Spleen (tissue), 7 donors: ENCODE measurements around the gene RGR.

Experiments
- CTCF ChIP-seq, 11 experiments: fragments of 200-600 bp in 7 of 11; fragments of 450-650 bp in 4 of 11; sonication (generic) in 4 of 11; IDR thresholded peaks in 8 of 11; conservative IDR thresholded peaks in 3 of 11; 1 replicate in 7 of 11; 2 replicates in 4 of 11; pipeline versions ENCODE4 v1.4.0 to v1.8.0; 2016 to 2021; ENCODE audit warnings: antibody characterized with exemption in 11 of 11, inconsistent platforms in 4 of 11, mild to moderate bottlenecking in 1 of 11
- POLR2A ChIP-seq, 3 donors: fragments of 450-650 bp; IDR thresholded peaks; one replicate each; pipeline ENCODE4 v1.5.1; 2017; ENCODE audit warnings: antibody characterized with exemption in 3 of 3, mild to moderate bottlenecking in 1 of 3
- POLR2AphosphoS5 ChIP-seq, 3 donors: sonication (generic); formaldehyde crosslinking; IDR thresholded peaks; one replicate each; pipeline ENCODE4 v1.5.1; 2017; ENCODE audit warnings: antibody characterized with exemption in 3 of 3
- donor health status: DM: no; HTN: no; CAD: no; lungs with moderate emphysema.
- donor health status: DM: no; HTN: no; CAD: no.
- donor health status: DM: no; HTN: no; CAD: no.

- TF ChIP-seq CTCF (IDR thresholded peaks at IDR 0.05 in 8 of 11, conservative IDR thresholded peaks at IDR 0.05 in 3 of 11) (no peak), POLR2A (IDR thresholded peaks at IDR 0.05) (no peak), POLR2AphosphoS5 (IDR thresholded peaks at IDR 0.05) (no peak)
Measured at GRCh38 chr10:84202349-84202748, 42.5 kb upstream of the RGR start.
